WTC11 (cell line): Measurements from ENCODE around the gene SDC1.
A peak's percentile ranks its signal among the peaks of the same experiment; 100 is the strongest.

ENCODE experiments used
- FOXP1 ChIP-seq: sonication (generic); formaldehyde crosslinking; IDR thresholded peaks from 2 replicates; pipeline ENCODE4 v1.8.0; 2022; ENCODE audit warnings: missing genetic modification reagents, mild to moderate bottlenecking, moderate library complexity, borderline replicate concordance
- RORB ChIP-seq: fragments of 250-450 bp; sonication (Bioruptor Pico); IDR thresholded peaks from 2 replicates; pipeline ENCODE4 v1.9.0; 2021; ENCODE audit warnings: mild to moderate bottlenecking
- SMAD3 ChIP-seq: sonication (generic); formaldehyde crosslinking; IDR thresholded peaks from 2 replicates; pipeline ENCODE4 v1.8.0; 2022; ENCODE audit warnings: missing genetic modification reagents, mild to moderate bottlenecking, borderline replicate concordance
- SP1 ChIP-seq: sonication (generic); formaldehyde crosslinking; conservative IDR thresholded peaks from 2 replicates; pipeline ENCODE4 v1.8.1; 2022; ENCODE audit warnings: missing genetic modification reagents
- TCF7 ChIP-seq: sonication (generic); formaldehyde crosslinking; IDR thresholded peaks from 2 replicates; pipeline ENCODE4 v1.8.0; 2022; ENCODE audit warnings: mild to moderate bottlenecking, low read depth, missing genetic modification reagents, moderate library complexity
- ZNF232 ChIP-seq: sonication (generic); formaldehyde crosslinking; IDR thresholded peaks from 2 replicates; pipeline ENCODE4 v1.8.0; 2022; ENCODE audit warnings: mild to moderate bottlenecking, missing genetic modification reagents
- ZNF263 ChIP-seq: sonication (generic); formaldehyde crosslinking; IDR thresholded peaks from 2 replicates; pipeline ENCODE4 v1.8.1; 2022; ENCODE audit warnings: low read depth, mild to moderate bottlenecking, moderate library complexity, missing genetic modification reagents
- ZNF396 ChIP-seq: fragments of 250-450 bp; sonication (Bioruptor Pico); IDR thresholded peaks from 2 replicates; pipeline ENCODE4 v1.8.0; 2021; ENCODE audit warnings: mild to moderate bottlenecking, moderate library complexity, borderline replicate concordance
- TF ChIP-seq, protein P1 (sequence below): fragments of 200-600 bp; IDR thresholded peaks from 2 replicates; pipeline ENCODE4 v1.8.0; 2022; ENCODE audit warnings: antibody characterized with exemption
- TF ChIP-seq, protein P2 (sequence below): sonication (generic); formaldehyde crosslinking; IDR thresholded peaks from 2 replicates; pipeline ENCODE4 v1.8.0; 2022; ENCODE audit warnings: mild to moderate bottlenecking, missing genetic modification reagents
- TF ChIP-seq, protein P3 (sequence below): sonication (generic); formaldehyde crosslinking; IDR thresholded peaks from 2 replicates; pipeline ENCODE4 v1.8.1; 2022; ENCODE audit warnings: low read depth, mild to moderate bottlenecking, moderate library complexity, missing genetic modification reagents, borderline replicate concordance
- TF ChIP-seq, protein P4 (sequence below): sonication (generic); formaldehyde crosslinking; IDR thresholded peaks from 2 replicates; pipeline ENCODE4 v1.8.1; 2023; ENCODE audit warnings: mild to moderate bottlenecking, missing genetic modification reagents, moderate library complexity

DNA sequence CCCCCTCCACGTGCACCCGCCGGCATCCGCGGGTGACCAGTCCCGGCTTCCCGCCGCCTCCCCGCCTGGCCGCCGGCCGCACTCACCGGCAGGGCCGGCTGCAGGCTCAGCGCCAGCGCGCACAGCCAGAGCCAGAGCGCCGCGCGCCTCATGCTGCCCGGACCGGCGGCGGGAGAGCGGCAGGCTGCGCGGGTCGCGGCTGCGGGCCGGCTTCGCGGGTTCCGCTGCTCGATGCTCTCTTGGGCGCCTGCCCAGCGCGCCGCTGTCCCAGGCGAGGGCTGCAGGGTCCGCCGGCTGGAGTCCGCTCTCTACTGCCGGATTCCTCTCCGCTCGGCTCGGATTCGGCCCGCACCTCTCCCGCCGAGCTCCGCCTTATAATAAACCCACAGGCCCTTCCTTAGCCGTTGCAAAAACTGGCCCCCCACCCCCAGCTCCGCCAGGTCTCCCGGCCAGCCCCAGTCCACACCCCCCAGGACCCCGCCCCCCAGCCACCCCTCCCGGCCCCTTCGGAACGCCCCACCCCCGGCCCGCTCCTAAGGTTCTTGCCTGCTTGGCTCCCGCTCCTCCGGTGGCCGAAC lies at the start of gene SDC1:
- peak; percentile 61; the same call in 1 of the 2 replicates for TF ChIP-seq SP1 (CRISPR knock-in tag)
- TF ChIP-seq, protein P1, sequence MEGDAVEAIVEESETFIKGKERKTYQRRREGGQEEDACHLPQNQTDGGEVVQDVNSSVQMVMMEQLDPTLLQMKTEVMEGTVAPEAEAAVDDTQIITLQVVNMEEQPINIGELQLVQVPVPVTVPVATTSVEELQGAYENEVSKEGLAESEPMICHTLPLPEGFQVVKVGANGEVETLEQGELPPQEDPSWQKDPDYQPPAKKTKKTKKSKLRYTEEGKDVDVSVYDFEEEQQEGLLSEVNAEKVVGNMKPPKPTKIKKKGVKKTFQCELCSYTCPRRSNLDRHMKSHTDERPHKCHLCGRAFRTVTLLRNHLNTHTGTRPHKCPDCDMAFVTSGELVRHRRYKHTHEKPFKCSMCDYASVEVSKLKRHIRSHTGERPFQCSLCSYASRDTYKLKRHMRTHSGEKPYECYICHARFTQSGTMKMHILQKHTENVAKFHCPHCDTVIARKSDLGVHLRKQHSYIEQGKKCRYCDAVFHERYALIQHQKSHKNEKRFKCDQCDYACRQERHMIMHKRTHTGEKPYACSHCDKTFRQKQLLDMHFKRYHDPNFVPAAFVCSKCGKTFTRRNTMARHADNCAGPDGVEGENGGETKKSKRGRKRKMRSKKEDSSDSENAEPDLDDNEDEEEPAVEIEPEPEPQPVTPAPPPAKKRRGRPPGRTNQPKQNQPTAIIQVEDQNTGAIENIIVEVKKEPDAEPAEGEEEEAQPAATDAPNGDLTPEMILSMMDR: no peak
- TF ChIP-seq, protein P2, sequence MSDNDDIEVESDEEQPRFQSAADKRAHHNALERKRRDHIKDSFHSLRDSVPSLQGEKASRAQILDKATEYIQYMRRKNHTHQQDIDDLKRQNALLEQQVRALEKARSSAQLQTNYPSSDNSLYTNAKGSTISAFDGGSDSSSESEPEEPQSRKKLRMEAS (CRISPR knock-in tag): peak; percentile 5; the same call in 1 of the 2 replicates
- no peak for TF ChIP-seq SMAD3 (CRISPR knock-in tag)
- TF ChIP-seq TCF7 (CRISPR knock-in tag): 0 out of 2 replicates have a peak, but pooled peaks have one; percentile 73
- TF ChIP-seq, protein P3, sequence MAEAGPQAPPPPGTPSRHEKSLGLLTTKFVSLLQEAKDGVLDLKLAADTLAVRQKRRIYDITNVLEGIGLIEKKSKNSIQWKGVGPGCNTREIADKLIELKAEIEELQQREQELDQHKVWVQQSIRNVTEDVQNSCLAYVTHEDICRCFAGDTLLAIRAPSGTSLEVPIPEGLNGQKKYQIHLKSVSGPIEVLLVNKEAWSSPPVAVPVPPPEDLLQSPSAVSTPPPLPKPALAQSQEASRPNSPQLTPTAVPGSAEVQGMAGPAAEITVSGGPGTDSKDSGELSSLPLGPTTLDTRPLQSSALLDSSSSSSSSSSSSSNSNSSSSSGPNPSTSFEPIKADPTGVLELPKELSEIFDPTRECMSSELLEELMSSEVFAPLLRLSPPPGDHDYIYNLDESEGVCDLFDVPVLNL (CRISPR knock-in tag): peak; percentile 78
- 0 out of 2 replicates have a peak, but pooled peaks have one; percentile 33 for TF ChIP-seq ZNF232 (CRISPR knock-in tag)
- TF ChIP-seq, protein P4, sequence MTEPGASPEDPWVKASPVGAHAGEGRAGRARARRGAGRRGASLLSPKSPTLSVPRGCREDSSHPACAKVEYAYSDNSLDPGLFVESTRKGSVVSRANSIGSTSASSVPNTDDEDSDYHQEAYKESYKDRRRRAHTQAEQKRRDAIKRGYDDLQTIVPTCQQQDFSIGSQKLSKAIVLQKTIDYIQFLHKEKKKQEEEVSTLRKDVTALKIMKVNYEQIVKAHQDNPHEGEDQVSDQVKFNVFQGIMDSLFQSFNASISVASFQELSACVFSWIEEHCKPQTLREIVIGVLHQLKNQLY (CRISPR knock-in tag): no peak
- peak; percentile 86 for TF ChIP-seq FOXP1 (CRISPR knock-in tag)
- no peak for TF ChIP-seq RORB (CRISPR knock-in tag)
- TF ChIP-seq ZNF396 (CRISPR knock-in tag): no peak
- TF ChIP-seq ZNF263 (CRISPR knock-in tag): no peak
